ENCODE data around the gene KLK7. TPM values are rescaled to one million over a fixed set of nuclear protein-coding genes. Genes with fewer than 3 reads are reported as not detected.

KLK7 gene
- total RNA-seq, 1 experiment from 2014 or later, result not detected

DNA sequence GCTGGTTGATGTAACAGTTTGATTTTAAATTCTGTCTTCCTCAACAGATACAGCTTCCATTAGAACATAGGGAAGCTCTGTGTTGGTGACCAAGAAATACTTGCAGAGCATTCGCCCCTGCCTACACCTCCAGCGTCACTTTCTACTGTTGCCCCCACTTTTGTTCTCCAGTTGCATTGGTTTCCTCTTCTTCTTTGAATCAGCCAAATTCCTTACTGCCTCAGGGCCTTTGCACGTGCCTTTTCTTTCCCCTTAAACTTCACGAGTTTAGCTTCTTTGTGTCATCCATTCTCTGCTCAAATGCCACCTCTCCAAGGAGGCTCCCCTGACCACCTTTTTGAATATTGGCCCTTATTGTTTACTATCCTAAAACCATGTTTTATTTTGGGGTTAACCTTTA, 36.6 kb downstream of the KLK7 start:
- no peak overlapping the region for H3K27ac ChIP-seq (ENCODE audit: low read length)
- H3K27me3 ChIP-seq (ENCODE audit: low read length), result no peaks in the 10 kb centered on the region
- H4K20me1 ChIP-seq (ENCODE audit: insufficient read depth, low read depth, low read length), result no peaks in the 10 kb centered on the region
- no peak overlapping the region for H3K9ac ChIP-seq (ENCODE audit: low read length)
- H3K9me3 ChIP-seq (ENCODE audit: low read length), result no peaks in the 10 kb centered on the region
- no peak overlapping the region for H3K4me2 ChIP-seq (ENCODE audit: low read depth, low read length, poor library complexity, severe bottlenecking)
- no peak overlapping the region for H2AFZ ChIP-seq (ENCODE audit: low read length)
- no peak overlapping the region for H3K4me3 ChIP-seq (ENCODE audit: low read length)
- no peaks in the 10 kb centered on the region for H3K9me2 ChIP-seq (replicated peaks; ENCODE audit: insufficient read depth, low read length)
- no peaks in the 10 kb centered on the region for H3K4me1 ChIP-seq (ENCODE audit: low read length)
- no peaks in the 10 kb centered on the region for H3K79me2 ChIP-seq (ENCODE audit: low read length)
- H3K36me3 ChIP-seq (ENCODE audit: insufficient read depth, low read length), result no peaks in the 10 kb centered on the region
- no peak for DNase-seq

DNA sequence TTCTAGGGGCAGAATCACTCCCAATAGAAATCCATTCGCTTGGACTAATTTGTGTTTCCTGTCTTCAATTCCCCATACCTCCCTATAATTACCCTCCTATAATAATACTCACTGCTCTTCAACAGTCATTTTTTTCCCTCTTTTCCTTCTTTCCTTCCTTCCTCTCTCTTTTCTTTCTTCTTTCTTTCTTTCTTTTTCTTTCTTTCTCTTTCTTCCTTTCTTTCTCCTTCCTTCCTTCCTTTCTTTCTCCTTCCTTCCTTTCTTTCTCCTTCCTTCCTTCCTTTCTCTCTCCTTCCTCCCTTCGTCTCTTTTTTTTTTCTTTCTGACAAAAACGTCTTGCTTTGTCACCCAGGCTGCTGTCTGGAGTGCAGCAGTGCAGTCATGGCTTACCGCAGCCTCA, 38.9 kb downstream of the KLK7 start:
- no peaks in the 10 kb centered on the region for H3K36me3 ChIP-seq (ENCODE audit: insufficient read depth, low read length)
- no peaks in the 10 kb centered on the region for H3K9me2 ChIP-seq (replicated peaks; ENCODE audit: insufficient read depth, low read length)
- no peak overlapping the region for H3K4me3 ChIP-seq (ENCODE audit: low read length)
- no peak for DNase-seq
- no peaks in the 10 kb centered on the region for H3K4me1 ChIP-seq (ENCODE audit: low read length)
- no peaks in the 10 kb centered on the region for H3K9me3 ChIP-seq (ENCODE audit: low read length)
- H2AFZ ChIP-seq (ENCODE audit: low read length), result no peak overlapping the region
- no peak overlapping the region for H3K4me2 ChIP-seq (ENCODE audit: low read depth, low read length, poor library complexity, severe bottlenecking)
- no peaks in the 10 kb centered on the region for H3K27me3 ChIP-seq (ENCODE audit: low read length)
- H4K20me1 ChIP-seq (ENCODE audit: insufficient read depth, low read depth, low read length), result no peaks in the 10 kb centered on the region
- H3K79me2 ChIP-seq (ENCODE audit: low read length), result no peaks in the 10 kb centered on the region
- no peak overlapping the region for H3K27ac ChIP-seq (ENCODE audit: low read length)
- no peak overlapping the region for H3K9ac ChIP-seq (ENCODE audit: low read length)

DNA sequence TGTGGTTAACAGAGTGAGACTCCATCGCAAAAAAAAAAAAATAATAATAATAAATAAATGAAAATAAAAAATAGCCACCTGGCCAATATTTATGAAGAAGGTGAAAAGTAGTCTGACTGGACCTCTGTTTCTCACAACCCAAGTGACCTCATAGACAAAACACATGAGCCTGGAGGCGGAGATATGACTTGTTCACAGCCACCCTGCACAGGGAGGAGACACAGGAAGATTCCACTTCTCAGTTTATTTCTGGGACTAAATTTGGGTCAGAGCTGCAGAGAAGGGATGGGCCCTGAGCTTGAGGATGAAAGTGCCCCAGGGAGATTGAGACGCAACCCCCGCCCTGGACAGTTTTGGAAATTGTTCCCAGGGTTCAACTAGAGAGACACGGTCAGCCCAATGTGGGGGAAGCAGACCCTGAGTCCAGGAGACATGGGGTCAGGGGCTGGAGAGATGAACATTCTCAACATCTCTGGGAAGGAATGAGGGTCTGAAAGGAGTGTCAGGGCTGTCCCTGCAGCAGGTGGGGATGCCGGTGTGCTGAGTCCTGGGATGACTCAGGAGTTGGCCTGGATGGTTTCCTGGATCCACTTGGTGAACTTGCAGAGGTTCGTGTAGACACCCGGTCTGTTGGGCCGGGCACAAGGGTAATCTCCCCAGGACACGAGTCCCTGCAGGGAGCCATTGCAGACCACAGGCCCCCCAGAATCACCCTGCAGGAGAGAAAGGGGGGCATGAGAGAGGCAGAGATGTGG, 40.5 kb downstream of the KLK7 start:
- no peak overlapping the region for H3K4me2 ChIP-seq (ENCODE audit: low read depth, low read length, poor library complexity, severe bottlenecking)
- no peak overlapping the region for H2AFZ ChIP-seq (ENCODE audit: low read length)
- no peaks in the 10 kb centered on the region for H3K9me3 ChIP-seq (ENCODE audit: low read length)

DNA sequence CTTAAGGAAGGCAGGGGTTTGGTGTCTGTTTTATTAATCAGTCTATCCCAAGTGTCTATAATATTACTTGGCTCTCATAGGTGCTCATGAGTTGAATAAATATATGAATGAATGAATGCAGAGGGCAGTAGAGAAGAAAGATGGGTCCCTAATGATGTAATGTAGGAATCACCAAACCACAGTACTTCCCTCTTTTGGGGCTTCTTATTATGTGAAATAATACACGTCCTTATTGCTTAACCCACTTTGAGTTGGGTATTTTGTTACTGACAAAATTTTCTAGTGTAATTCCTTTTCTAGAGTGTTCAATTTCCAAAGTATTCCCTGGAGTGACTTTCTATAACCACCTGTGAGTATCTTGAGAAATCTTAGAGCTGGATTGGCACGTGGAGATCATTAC, 44.1 kb downstream of the KLK7 start:
- no peak overlapping the region for H3K4me3 ChIP-seq (ENCODE audit: low read length)
- no peak overlapping the region for H2AFZ ChIP-seq (ENCODE audit: low read length)
- DNase-seq, result no peak
- H3K4me1 ChIP-seq (ENCODE audit: low read length), result no peaks in the 10 kb centered on the region
- no peaks in the 10 kb centered on the region for H4K20me1 ChIP-seq (ENCODE audit: insufficient read depth, low read depth, low read length)
- no peak overlapping the region for H3K4me2 ChIP-seq (ENCODE audit: low read depth, low read length, poor library complexity, severe bottlenecking)
- H3K9me3 ChIP-seq (ENCODE audit: low read length), result no peaks in the 10 kb centered on the region
- no peak overlapping the region for H3K27ac ChIP-seq (ENCODE audit: low read length)
- no peak overlapping the region for H3K9ac ChIP-seq (ENCODE audit: low read length)
- no peaks in the 10 kb centered on the region for H3K79me2 ChIP-seq (ENCODE audit: low read length)
- no peaks in the 10 kb centered on the region for H3K36me3 ChIP-seq (ENCODE audit: insufficient read depth, low read length)
- no peaks in the 10 kb centered on the region for H3K9me2 ChIP-seq (replicated peaks; ENCODE audit: insufficient read depth, low read length)
- H3K27me3 ChIP-seq (ENCODE audit: low read length), result no peaks in the 10 kb centered on the region

More for the DNA sequence above, 40.5 kb downstream of the KLK7 start:
- Histone ChIP-seq H3K4me3 (ENCODE audit: low read length) (no peak overlapping the region), H3K36me3 (ENCODE audit: insufficient read depth, low read length) (no peaks in the 10 kb centered on the region), H3K79me2 (ENCODE audit: low read length) (no peaks in the 10 kb centered on the region), H3K4me1 (ENCODE audit: low read length) (no peaks in the 10 kb centered on the region), H3K27me3 (ENCODE audit: low read length) (no peaks in the 10 kb centered on the region), H3K9me2 (replicated peaks; ENCODE audit: insufficient read depth, low read length) (no peaks in the 10 kb centered on the region), H4K20me1 (ENCODE audit: insufficient read depth, low read depth, low read length) (no peaks in the 10 kb centered on the region), H3K27ac (ENCODE audit: low read length) (no peak overlapping the region), H3K9ac (ENCODE audit: low read length) (no peak overlapping the region)
- DNase-seq, result no peak

DNA sequence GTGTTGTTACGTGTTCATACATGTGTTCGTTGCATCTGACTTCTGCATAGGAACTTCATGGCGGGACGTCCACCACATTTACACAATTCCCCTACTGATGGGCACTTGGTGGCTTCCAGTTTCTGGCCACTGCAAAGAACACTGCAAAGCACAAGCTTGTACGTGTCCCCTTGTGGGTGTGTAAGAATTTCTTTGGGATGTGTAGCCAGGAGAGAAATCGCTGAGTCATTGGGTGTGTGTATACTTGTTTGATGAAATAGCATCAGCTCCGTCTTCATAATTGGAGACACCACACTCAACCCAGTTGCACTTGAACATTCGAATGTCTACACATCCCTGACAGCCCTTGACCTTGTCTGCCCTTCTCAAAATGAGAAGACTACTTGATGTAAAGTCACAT, 50.1 kb downstream of the KLK7 start:
- no peak overlapping the region for H3K9ac ChIP-seq (ENCODE audit: low read length)
- H3K4me2 ChIP-seq (ENCODE audit: low read depth, low read length, poor library complexity, severe bottlenecking), result no peak overlapping the region

DNA sequence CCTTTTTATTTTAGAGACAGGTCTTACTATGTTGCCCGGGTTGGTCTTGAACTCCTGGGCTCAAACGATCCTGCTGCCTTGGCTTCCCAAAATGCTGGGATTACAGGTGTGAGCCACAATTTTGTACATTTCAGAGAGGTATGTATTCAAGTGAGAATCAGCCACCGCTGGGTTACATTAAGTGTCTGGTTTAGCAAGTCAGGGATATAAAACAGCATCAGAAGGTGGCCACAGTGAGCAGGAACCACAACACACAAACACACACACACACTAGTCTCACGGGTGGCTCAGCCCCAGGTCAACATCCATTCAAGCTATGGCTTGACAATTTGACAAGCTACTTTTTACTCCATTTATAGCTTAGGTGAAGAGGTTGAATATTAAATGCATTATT, 51.0 kb downstream of the KLK7 start:
- Histone ChIP-seq H2AFZ (ENCODE audit: low read length) (no peak overlapping the region), H3K27ac (ENCODE audit: low read length) (no peak overlapping the region), H3K4me3 (ENCODE audit: low read length) (no peak overlapping the region), H3K79me2 (ENCODE audit: low read length) (no peaks in the 10 kb centered on the region), H4K20me1 (ENCODE audit: insufficient read depth, low read depth, low read length) (no peaks in the 10 kb centered on the region), H3K4me2 (ENCODE audit: low read depth, low read length, poor library complexity, severe bottlenecking) (no peak overlapping the region), H3K36me3 (ENCODE audit: insufficient read depth, low read length) (no peaks in the 10 kb centered on the region), H3K9ac (ENCODE audit: low read length) (no peak overlapping the region), H3K9me2 (replicated peaks; ENCODE audit: insufficient read depth, low read length) (no peaks in the 10 kb centered on the region), H3K27me3 (ENCODE audit: low read length) (no peaks in the 10 kb centered on the region), H3K4me1 (ENCODE audit: low read length) (peaks cover 5% of the 10 kb centered on the region), H3K9me3 (ENCODE audit: low read length) (no peaks in the 10 kb centered on the region)
- no peak for DNase-seq

More for the DNA sequence above, 50.1 kb downstream of the KLK7 start:
- Histone ChIP-seq H3K36me3 (ENCODE audit: insufficient read depth, low read length) (no peaks in the 10 kb centered on the region), H3K79me2 (ENCODE audit: low read length) (no peaks in the 10 kb centered on the region), H3K9me2 (replicated peaks; ENCODE audit: insufficient read depth, low read length) (no peaks in the 10 kb centered on the region), H3K9me3 (ENCODE audit: low read length) (no peaks in the 10 kb centered on the region), H3K27me3 (ENCODE audit: low read length) (no peaks in the 10 kb centered on the region), H4K20me1 (ENCODE audit: insufficient read depth, low read depth, low read length) (no peaks in the 10 kb centered on the region), H3K4me1 (ENCODE audit: low read length) (peaks cover 4% of the 10 kb centered on the region), H2AFZ (ENCODE audit: low read length) (no peak overlapping the region), H3K4me3 (ENCODE audit: low read length) (no peak overlapping the region), H3K27ac (ENCODE audit: low read length) (no peak overlapping the region)
- no peak for DNase-seq

DNA sequence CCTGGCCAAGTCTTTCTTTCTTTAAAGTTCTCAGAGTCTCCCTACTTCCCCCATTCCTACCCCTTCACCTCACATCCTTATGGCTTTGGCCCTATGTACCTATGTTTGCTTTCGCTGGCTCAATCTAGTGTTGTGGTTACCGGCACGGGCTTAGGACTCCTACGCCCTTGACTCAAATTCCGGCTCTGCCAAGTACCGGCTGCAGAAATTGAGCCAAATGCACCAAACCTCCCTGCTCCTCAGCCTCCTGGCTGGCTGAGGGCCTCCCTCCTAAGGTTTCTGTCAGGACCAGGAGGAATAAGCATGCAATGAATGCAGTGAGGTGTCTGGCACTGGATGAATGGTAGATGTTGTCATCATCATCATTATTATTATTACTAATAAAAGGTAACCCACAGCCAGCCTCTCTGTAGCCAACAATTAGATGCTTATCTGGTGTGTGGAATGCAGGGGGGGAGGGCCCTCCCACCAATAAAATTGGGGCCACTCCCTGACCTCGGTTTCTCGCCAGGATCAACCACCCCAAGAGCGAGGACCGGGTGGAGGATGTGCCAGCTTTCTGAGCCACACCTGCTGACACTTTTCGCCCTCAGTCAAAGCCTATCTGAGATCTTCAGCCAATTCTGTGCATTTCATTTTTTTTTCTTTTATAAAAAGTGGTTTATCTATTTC, 51.6 kb downstream of the KLK7 start:
- Histone ChIP-seq H3K9me2 (replicated peaks; ENCODE audit: insufficient read depth, low read length) (no peaks in the 10 kb centered on the region), H3K27ac (ENCODE audit: low read length) (no peak overlapping the region), H4K20me1 (ENCODE audit: insufficient read depth, low read depth, low read length) (no peaks in the 10 kb centered on the region), H3K27me3 (ENCODE audit: low read length) (no peaks in the 10 kb centered on the region), H2AFZ (ENCODE audit: low read length) (no peak overlapping the region), H3K4me1 (ENCODE audit: low read length) (peaks cover 5% of the 10 kb centered on the region), H3K4me2 (ENCODE audit: low read depth, low read length, poor library complexity, severe bottlenecking) (no peak overlapping the region), H3K9me3 (ENCODE audit: low read length) (no peaks in the 10 kb centered on the region), H3K36me3 (ENCODE audit: insufficient read depth, low read length) (no peaks in the 10 kb centered on the region), H3K79me2 (ENCODE audit: low read length) (no peaks in the 10 kb centered on the region), H3K9ac (ENCODE audit: low read length) (no peak overlapping the region), H3K4me3 (ENCODE audit: low read length) (no peak overlapping the region)
- no peak for DNase-seq

DNA sequence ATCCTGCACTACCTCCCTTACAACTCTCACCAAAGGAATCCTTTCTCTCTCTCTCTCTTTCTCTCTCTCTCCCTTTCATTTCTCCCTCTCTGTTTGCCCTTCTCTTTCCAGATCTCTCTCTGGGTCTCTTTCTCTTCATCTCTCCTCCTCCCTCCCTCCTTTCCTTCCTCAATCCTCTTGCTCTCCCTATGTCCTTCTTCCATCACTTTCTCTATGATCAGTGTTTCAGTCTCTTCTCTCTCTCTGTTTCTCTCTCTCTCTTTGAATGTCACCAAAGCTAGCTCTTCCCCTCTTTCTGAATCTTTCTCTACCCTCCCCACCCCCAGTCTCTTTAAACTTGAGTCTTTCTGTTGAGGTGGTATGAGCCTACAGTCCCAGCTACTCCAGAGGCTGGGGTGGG, 52.7 kb downstream of the KLK7 start:
- Histone ChIP-seq H3K27me3 (ENCODE audit: low read length) (no peaks in the 10 kb centered on the region), H4K20me1 (ENCODE audit: insufficient read depth, low read depth, low read length) (no peaks in the 10 kb centered on the region), H3K4me1 (ENCODE audit: low read length) (peaks cover 5% of the 10 kb centered on the region), H3K36me3 (ENCODE audit: insufficient read depth, low read length) (no peaks in the 10 kb centered on the region), H3K4me3 (ENCODE audit: low read length) (no peak overlapping the region), H3K9me3 (ENCODE audit: low read length) (no peaks in the 10 kb centered on the region), H3K9me2 (replicated peaks; ENCODE audit: insufficient read depth, low read length) (no peaks in the 10 kb centered on the region), H3K9ac (ENCODE audit: low read length) (no peak overlapping the region), H2AFZ (ENCODE audit: low read length) (no peak overlapping the region), H3K27ac (ENCODE audit: low read length) (no peak overlapping the region), H3K79me2 (ENCODE audit: low read length) (no peaks in the 10 kb centered on the region), H3K4me2 (ENCODE audit: low read depth, low read length, poor library complexity, severe bottlenecking) (no peak overlapping the region)
- no peak for DNase-seq

Data from Karpas-422 (cell line).